ENCODE measurements around the gene BAMBI. TPM values are rescaled to one million over a fixed set of nuclear protein-coding genes. Genes with fewer than 3 reads are reported as not detected.

Gene BAMBI
- total RNA-seq, 1 donor = 14.8 TPM

DNA sequence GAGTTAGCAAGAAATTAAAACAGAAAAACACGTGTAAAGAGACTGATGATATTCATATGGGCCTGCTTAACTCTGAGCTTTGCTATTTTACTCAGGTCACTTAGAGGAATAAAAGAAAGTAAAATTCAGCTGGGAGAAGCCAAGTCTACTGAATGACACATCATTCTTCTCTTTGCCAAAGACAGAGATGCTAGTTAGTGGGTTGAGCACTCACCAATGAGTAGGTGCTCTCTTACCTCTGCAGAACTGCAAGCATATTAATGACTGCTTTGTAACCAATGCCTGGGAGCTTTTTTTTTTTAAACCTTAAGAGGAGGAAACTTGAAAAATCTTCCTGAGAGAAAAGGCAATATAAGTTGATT, 44.8 kb upstream of the BAMBI start:
- H3K27me3 ChIP-seq (ENCODE audit: insufficient read depth, low read length) = peaks cover 18% of the 10 kb centered on the region
- no peak for DNase-seq (ENCODE audit: insufficient read length, low spot score, missing footprints)
- peaks cover 9% of the 10 kb centered on the region for H3K4me1 ChIP-seq (ENCODE audit: insufficient read depth, low read length)
- no peak overlapping the region for H3K27ac ChIP-seq (ENCODE audit: low read depth, low read length)
- H3K36me3 ChIP-seq (ENCODE audit: insufficient read depth, low read length) = no peaks in the 10 kb centered on the region
- H3K79me2 ChIP-seq (ENCODE audit: insufficient read depth, low read length) = no peaks in the 10 kb centered on the region
- no peaks in the 10 kb centered on the region for H4K20me1 ChIP-seq (ENCODE audit: insufficient read depth, low read length)
- H3K9me3 ChIP-seq (ENCODE audit: low read depth, low read length) = no peaks in the 10 kb centered on the region
- no peak overlapping the region for H3K4me3 ChIP-seq (ENCODE audit: insufficient read depth, low read length)
- no peak for TF ChIP-seq CTCF (IDR thresholded peaks at IDR 0.05; ENCODE audit: extremely low read depth, low read depth, low read length)
- no peak overlapping the region for H2AFZ ChIP-seq (ENCODE audit: low read length)
- H3K4me2 ChIP-seq (ENCODE audit: insufficient read depth, low read length) = no peak overlapping the region

GRCh38 chr10:28633750-28634149, 43.6 kb upstream of the BAMBI start:
- Histone ChIP-seq H3K4me3 (ENCODE audit: insufficient read depth, low read length) (no peak overlapping the region), H3K4me2 (ENCODE audit: insufficient read depth, low read length) (no peak overlapping the region), H2AFZ (ENCODE audit: low read length) (no peak overlapping the region), H3K36me3 (ENCODE audit: insufficient read depth, low read length) (no peaks in the 10 kb centered on the region), H3K27ac (ENCODE audit: low read depth, low read length) (no peak overlapping the region), H3K79me2 (ENCODE audit: insufficient read depth, low read length) (no peaks in the 10 kb centered on the region), H3K27me3 (ENCODE audit: insufficient read depth, low read length) (peaks cover 18% of the 10 kb centered on the region), H3K4me1 (ENCODE audit: insufficient read depth, low read length) (no peaks in the 10 kb centered on the region), H3K9me3 (ENCODE audit: low read depth, low read length) (no peaks in the 10 kb centered on the region), H4K20me1 (ENCODE audit: insufficient read depth, low read length) (no peaks in the 10 kb centered on the region)
- no peak for DNase-seq (ENCODE audit: insufficient read length, low spot score, missing footprints)
- no peak for TF ChIP-seq CTCF (IDR thresholded peaks at IDR 0.05; ENCODE audit: extremely low read depth, low read depth, low read length)

- Histone ChIP-seq H3K4me1 (ENCODE audit: insufficient read depth, low read length) (no peaks in the 10 kb centered on the region), H2AFZ (ENCODE audit: low read length) (no peak overlapping the region), H3K4me3 (ENCODE audit: insufficient read depth, low read length) (no peak overlapping the region), H3K27me3 (ENCODE audit: insufficient read depth, low read length) (peaks cover 6% of the 10 kb centered on the region), H3K36me3 (ENCODE audit: insufficient read depth, low read length) (no peaks in the 10 kb centered on the region), H3K79me2 (ENCODE audit: insufficient read depth, low read length) (no peaks in the 10 kb centered on the region), H3K4me2 (ENCODE audit: insufficient read depth, low read length) (no peak overlapping the region), H3K9me3 (ENCODE audit: low read depth, low read length) (no peaks in the 10 kb centered on the region), H3K27ac (ENCODE audit: low read depth, low read length) (no peak overlapping the region), H4K20me1 (ENCODE audit: insufficient read depth, low read length) (no peaks in the 10 kb centered on the region)
- no peak for TF ChIP-seq CTCF (IDR thresholded peaks at IDR 0.05; ENCODE audit: extremely low read depth, low read depth, low read length)
- DNase-seq (ENCODE audit: insufficient read length, low spot score, missing footprints) = no peak
These were observed 40.0 kb upstream of the BAMBI start for GRCh38 chr10:28637346-28637745.

- Histone ChIP-seq H4K20me1 (ENCODE audit: insufficient read depth, low read length) (no peaks in the 10 kb centered on the region), H3K4me1 (ENCODE audit: insufficient read depth, low read length) (no peaks in the 10 kb centered on the region), H3K4me2 (ENCODE audit: insufficient read depth, low read length) (no peak overlapping the region), H3K79me2 (ENCODE audit: insufficient read depth, low read length) (no peaks in the 10 kb centered on the region), H3K27ac (ENCODE audit: low read depth, low read length) (no peak overlapping the region), H3K27me3 (ENCODE audit: insufficient read depth, low read length) (peaks cover 6% of the 10 kb centered on the region), H3K36me3 (ENCODE audit: insufficient read depth, low read length) (no peaks in the 10 kb centered on the region), H3K4me3 (ENCODE audit: insufficient read depth, low read length) (no peak overlapping the region), H2AFZ (ENCODE audit: low read length) (no peak overlapping the region), H3K9me3 (ENCODE audit: low read depth, low read length) (no peaks in the 10 kb centered on the region)
- DNase-seq (ENCODE audit: insufficient read length, low spot score, missing footprints) = no peak
- no peak for TF ChIP-seq CTCF (IDR thresholded peaks at IDR 0.05; ENCODE audit: extremely low read depth, low read depth, low read length)
These were observed 38.9 kb upstream of the BAMBI start for GRCh38 chr10:28638392-28638791.
